Measurements from ENCODE around the gene USP6NL.

DNA sequence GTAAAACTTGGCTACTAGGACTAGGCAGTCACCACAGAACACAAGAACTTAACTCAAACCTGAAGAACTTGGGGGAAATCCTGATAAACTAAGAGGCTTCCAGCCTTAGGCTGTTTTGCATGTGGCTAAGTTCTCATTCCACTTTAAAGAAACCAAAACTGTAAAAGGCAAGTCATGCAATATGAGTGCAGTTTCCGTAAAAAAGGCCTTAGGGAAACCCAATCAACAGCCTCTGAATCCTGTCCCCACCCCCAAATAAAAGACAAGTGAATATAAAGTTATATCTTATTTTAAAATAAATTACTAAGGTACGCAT, 95.1 kb downstream of the USP6NL start:
- TF ChIP-seq, protein P1, sequence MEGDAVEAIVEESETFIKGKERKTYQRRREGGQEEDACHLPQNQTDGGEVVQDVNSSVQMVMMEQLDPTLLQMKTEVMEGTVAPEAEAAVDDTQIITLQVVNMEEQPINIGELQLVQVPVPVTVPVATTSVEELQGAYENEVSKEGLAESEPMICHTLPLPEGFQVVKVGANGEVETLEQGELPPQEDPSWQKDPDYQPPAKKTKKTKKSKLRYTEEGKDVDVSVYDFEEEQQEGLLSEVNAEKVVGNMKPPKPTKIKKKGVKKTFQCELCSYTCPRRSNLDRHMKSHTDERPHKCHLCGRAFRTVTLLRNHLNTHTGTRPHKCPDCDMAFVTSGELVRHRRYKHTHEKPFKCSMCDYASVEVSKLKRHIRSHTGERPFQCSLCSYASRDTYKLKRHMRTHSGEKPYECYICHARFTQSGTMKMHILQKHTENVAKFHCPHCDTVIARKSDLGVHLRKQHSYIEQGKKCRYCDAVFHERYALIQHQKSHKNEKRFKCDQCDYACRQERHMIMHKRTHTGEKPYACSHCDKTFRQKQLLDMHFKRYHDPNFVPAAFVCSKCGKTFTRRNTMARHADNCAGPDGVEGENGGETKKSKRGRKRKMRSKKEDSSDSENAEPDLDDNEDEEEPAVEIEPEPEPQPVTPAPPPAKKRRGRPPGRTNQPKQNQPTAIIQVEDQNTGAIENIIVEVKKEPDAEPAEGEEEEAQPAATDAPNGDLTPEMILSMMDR (conservative IDR thresholded peaks at IDR 0.05; ENCODE audit: low read length): no peak
- TF ChIP-seq EZH2phosphoT487 (IDR thresholded peaks at IDR 0.05; ENCODE audit: borderline replicate concordance): no peak
